ENCODE data around the gene COL17A1. TPM values are rescaled to one million over a fixed set of nuclear protein-coding genes. Genes with fewer than 3 reads are reported as not detected.

The COL17A1 gene
- total and polyA plus RNA-seq, 2 donors (not counting 1 experiment from before 2014, with no cell fraction given) = under 0.01 to 0.12 TPM

GRCh38 chr10:104011904-104012303 lies 73.8 kb downstream of the COL17A1 start:
- Histone ChIP-seq H3K27ac (ENCODE audit: insufficient read depth, low read length) (no peak overlapping the region), H3K36me3 (ENCODE audit: control insufficient read depth, insufficient read depth, low read length) (no peaks in the 10 kb centered on the region), H3K4me2 (ENCODE audit: extremely low read depth, insufficient read depth, low read length) (no peak overlapping the region), H4K20me1 (ENCODE audit: control insufficient read depth, extremely low read depth, insufficient read depth, low read length) (no peaks in the 10 kb centered on the region), H3K27me3 (ENCODE audit: control insufficient read depth, insufficient read depth, low read length) (no peaks in the 10 kb centered on the region), H3K79me2 (ENCODE audit: control insufficient read depth, insufficient read depth, low read length) (no peaks in the 10 kb centered on the region), H3K4me3 (replicated peaks in 1 of 4; ENCODE audit: control extremely low read depth in 1 of 4, insufficient read depth in 1 of 4, low read depth in 3 of 4, low read length in 4 of 4) (no peak overlapping the region), H2AFZ (ENCODE audit: low read length) (no peak overlapping the region), H3K9me3 (ENCODE audit: control insufficient read depth, insufficient read depth, low read depth, low read length) (no peaks in the 10 kb centered on the region), H3K4me1 (ENCODE audit: control insufficient read depth, extremely low read depth, insufficient read depth, low read length) (no peaks in the 10 kb centered on the region), H3K9ac (ENCODE audit: insufficient read depth, low read length) (no peak overlapping the region)
- no peak for TF ChIP-seq EZH2 (IDR thresholded peaks at IDR 0.05; ENCODE audit: low read length, missing control alignments)
- TF ChIP-seq, protein P1, sequence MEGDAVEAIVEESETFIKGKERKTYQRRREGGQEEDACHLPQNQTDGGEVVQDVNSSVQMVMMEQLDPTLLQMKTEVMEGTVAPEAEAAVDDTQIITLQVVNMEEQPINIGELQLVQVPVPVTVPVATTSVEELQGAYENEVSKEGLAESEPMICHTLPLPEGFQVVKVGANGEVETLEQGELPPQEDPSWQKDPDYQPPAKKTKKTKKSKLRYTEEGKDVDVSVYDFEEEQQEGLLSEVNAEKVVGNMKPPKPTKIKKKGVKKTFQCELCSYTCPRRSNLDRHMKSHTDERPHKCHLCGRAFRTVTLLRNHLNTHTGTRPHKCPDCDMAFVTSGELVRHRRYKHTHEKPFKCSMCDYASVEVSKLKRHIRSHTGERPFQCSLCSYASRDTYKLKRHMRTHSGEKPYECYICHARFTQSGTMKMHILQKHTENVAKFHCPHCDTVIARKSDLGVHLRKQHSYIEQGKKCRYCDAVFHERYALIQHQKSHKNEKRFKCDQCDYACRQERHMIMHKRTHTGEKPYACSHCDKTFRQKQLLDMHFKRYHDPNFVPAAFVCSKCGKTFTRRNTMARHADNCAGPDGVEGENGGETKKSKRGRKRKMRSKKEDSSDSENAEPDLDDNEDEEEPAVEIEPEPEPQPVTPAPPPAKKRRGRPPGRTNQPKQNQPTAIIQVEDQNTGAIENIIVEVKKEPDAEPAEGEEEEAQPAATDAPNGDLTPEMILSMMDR (conservative IDR thresholded peaks at IDR 0.05 in 1 of 2, IDR thresholded peaks at IDR 0.05 in 1 of 2; ENCODE audit: low read depth in 1 of 2, low read length in 2 of 2) = no peak
- DNase-seq (ENCODE audit: low read depth in 2 of 2) = no peak

DNA sequence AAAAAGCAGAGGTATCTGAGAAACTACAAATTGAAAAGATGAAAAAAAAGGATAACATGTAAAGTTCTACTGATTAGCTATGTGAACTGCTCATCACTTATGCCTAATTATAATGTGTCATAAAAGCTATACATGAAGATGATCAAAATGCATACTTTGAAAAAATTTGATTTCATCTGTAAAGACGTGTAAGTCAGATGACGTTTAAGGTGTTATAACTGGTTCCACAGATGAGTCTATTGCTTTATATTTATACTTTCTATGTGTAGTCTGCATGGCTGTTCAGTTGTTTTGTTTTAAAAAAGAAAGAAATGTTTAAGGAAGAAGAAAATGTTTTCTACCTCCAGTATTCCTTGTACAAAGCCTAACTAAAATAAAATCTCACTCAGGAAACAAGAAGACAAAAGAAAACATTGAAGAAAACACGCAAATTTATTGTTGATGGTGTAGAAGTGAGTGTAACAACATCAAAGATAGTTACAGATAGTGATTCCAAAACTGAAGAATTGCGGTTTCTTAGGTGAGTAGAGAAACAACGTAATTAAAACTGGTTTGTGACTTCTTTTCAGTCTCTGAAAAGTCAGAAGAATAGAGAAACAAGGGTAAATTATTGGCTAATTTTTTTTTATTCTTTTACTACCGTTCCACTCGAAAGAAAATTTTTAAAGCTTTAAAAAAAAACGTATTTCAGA lies 80.4 kb downstream of the COL17A1 start:
- DNase-seq (ENCODE audit: low read depth in 2 of 2) = no peak
- Histone ChIP-seq H3K9ac (ENCODE audit: insufficient read depth, low read length) (no peak overlapping the region), H3K4me1 (ENCODE audit: control insufficient read depth, extremely low read depth, insufficient read depth, low read length) (no peaks in the 10 kb centered on the region), H2AFZ (ENCODE audit: low read length) (no peak overlapping the region), H4K20me1 (ENCODE audit: control insufficient read depth, extremely low read depth, insufficient read depth, low read length) (no peaks in the 10 kb centered on the region), H3K4me2 (ENCODE audit: extremely low read depth, insufficient read depth, low read length) (no peak overlapping the region), H3K27ac (ENCODE audit: insufficient read depth, low read length) (no peak overlapping the region), H3K9me3 (ENCODE audit: control insufficient read depth, insufficient read depth, low read depth, low read length) (no peaks in the 10 kb centered on the region), H3K36me3 (ENCODE audit: control insufficient read depth, insufficient read depth, low read length) (peaks cover 2% of the 10 kb centered on the region), H3K27me3 (ENCODE audit: control insufficient read depth, insufficient read depth, low read length) (no peaks in the 10 kb centered on the region), H3K4me3 (replicated peaks in 1 of 4; ENCODE audit: control extremely low read depth in 1 of 4, insufficient read depth in 1 of 4, low read depth in 3 of 4, low read length in 4 of 4) (no peak overlapping the region), H3K79me2 (ENCODE audit: control insufficient read depth, insufficient read depth, low read length) (no peaks in the 10 kb centered on the region)
- TF ChIP-seq EZH2 (IDR thresholded peaks at IDR 0.05; ENCODE audit: low read length, missing control alignments) = no peak
- TF ChIP-seq, protein P1 (conservative IDR thresholded peaks at IDR 0.05 in 1 of 2, IDR thresholded peaks at IDR 0.05 in 1 of 2; ENCODE audit: low read depth in 1 of 2, low read length in 2 of 2) = no peak

DNA sequence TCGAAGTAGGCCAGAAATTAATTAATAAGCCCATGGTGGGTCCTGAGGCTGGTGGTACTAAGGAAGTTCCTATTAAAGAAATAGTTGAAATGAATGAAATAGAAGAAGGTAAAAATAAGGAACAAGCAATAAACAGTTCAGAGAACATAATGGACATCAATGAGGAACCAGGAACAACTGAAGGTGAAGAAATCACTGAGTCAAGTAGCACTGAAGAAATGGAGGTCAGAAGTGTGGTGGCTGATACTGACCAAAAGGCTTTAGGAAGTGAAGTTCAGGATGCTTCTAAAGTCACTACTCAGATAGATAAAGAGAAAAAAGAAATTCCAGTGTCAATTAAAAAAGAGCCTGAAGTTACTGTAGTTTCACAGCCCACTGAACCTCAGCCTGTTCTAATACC lies 82.8 kb downstream of the COL17A1 start:
- Histone ChIP-seq H3K27me3 (ENCODE audit: control insufficient read depth, insufficient read depth, low read length) (no peaks in the 10 kb centered on the region), H2AFZ (ENCODE audit: low read length) (no peak overlapping the region), H3K36me3 (ENCODE audit: control insufficient read depth, insufficient read depth, low read length) (peaks cover 7% of the 10 kb centered on the region), H3K4me1 (ENCODE audit: control insufficient read depth, extremely low read depth, insufficient read depth, low read length) (no peaks in the 10 kb centered on the region), H4K20me1 (ENCODE audit: control insufficient read depth, extremely low read depth, insufficient read depth, low read length) (no peaks in the 10 kb centered on the region), H3K4me3 (replicated peaks in 1 of 4; ENCODE audit: control extremely low read depth in 1 of 4, insufficient read depth in 1 of 4, low read depth in 3 of 4, low read length in 4 of 4) (no peak overlapping the region), H3K79me2 (ENCODE audit: control insufficient read depth, insufficient read depth, low read length) (no peaks in the 10 kb centered on the region), H3K9me3 (ENCODE audit: control insufficient read depth, insufficient read depth, low read depth, low read length) (no peaks in the 10 kb centered on the region), H3K27ac (ENCODE audit: insufficient read depth, low read length) (no peak overlapping the region), H3K9ac (ENCODE audit: insufficient read depth, low read length) (no peak overlapping the region), H3K4me2 (ENCODE audit: extremely low read depth, insufficient read depth, low read length) (no peak overlapping the region)
- DNase-seq (ENCODE audit: low read depth in 2 of 2) = no peak
- TF ChIP-seq, protein P1 (conservative IDR thresholded peaks at IDR 0.05 in 1 of 2, IDR thresholded peaks at IDR 0.05 in 1 of 2; ENCODE audit: low read depth in 1 of 2, low read length in 2 of 2) = no peak
- no peak for TF ChIP-seq EZH2 (IDR thresholded peaks at IDR 0.05; ENCODE audit: low read length, missing control alignments)

Measured in fibroblast of lung (primary cell).